ENCODE data around the gene THEMIS. TPM values are rescaled to one million over a fixed set of nuclear protein-coding genes. Genes with fewer than 3 reads are reported as not detected.

The THEMIS gene, protein sequence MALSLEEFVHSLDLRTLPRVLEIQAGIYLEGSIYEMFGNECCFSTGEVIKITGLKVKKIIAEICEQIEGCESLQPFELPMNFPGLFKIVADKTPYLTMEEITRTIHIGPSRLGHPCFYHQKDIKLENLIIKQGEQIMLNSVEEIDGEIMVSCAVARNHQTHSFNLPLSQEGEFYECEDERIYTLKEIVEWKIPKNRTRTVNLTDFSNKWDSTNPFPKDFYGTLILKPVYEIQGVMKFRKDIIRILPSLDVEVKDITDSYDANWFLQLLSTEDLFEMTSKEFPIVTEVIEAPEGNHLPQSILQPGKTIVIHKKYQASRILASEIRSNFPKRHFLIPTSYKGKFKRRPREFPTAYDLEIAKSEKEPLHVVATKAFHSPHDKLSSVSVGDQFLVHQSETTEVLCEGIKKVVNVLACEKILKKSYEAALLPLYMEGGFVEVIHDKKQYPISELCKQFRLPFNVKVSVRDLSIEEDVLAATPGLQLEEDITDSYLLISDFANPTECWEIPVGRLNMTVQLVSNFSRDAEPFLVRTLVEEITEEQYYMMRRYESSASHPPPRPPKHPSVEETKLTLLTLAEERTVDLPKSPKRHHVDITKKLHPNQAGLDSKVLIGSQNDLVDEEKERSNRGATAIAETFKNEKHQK
- not detected in 2 replicates for total RNA-seq

DNA sequence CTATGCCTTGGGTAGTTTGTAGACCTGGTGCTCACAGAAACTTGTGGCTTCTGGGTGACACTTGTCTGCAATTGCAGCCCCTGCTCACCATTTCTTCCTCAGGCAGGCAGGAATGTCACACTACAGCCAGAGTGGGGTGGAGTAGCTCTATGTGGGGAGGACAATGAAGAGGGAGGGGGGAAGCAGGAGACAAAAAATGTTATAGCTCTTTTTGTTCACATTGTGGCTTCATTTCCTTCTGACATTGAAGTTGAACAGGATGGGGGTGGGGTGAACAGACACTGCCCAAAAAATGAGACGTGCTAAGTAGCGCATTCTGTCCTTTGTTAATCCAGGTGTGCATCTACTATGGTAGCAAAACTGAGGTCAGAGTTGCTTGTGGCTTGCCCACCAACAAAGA lies at the start of gene THEMIS:
THEMIS (minus strand) TSS at position 124 of the 400 bp plus-strand sequence. CDS start 126 bp downstream, outside the sequence.

Small RNA genes lying within 50 kb of the gene (small RNA-seq; reads per million reads assigned to genes)
- gene MRPS17P5, result not detected

Data from vein endothelial cell (primary cell).